ENCODE measurements around the gene PLOD2.

- no peak for TF ChIP-seq EZH2phosphoT487 (IDR thresholded peaks at IDR 0.05; ENCODE audit: insufficient read depth, low read depth)
- no peak for TF ChIP-seq EZH2 (IDR thresholded peaks at IDR 0.05; ENCODE audit: insufficient read depth, poor library complexity, severe bottlenecking)
Observed at GRCh38 chr3:146170591-146170990, 9.6 kb upstream of the PLOD2 start.

Measured in GM23248 (cell line).